ENCODE results near the gene FBXO10. TPM values are rescaled to one million over a fixed set of nuclear protein-coding genes. Genes with fewer than 3 reads are reported as not detected.

The FBXO10 gene
- total RNA-seq, 1 experiment from 2014 or later = 14.0 TPM

DNA sequence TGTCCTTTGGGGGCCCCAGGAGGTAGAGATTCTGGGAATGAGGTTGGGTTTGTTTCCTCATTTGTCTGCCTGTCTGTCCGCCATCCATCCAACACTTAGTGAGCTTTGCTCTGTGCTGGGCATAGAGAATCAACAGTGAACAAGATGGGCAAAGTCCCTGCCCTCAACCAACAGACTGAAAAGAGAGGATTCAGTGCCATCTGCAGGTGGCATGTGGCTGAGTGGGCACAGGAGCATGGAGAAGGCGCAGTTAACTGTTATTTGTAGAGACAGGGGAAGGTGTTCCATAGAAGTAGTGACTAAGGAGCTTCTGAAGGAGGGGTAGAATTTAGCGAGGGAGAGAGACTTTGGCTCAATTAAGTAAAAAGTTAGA, 67.4 kb downstream of the FBXO10 start (continued):
- TF ChIP-seq STAT6 (CRISPR knock-in tag; conservative IDR thresholded peaks at IDR 0.05; ENCODE audit: low read depth) = no peak

- no peaks in the 10 kb centered on the region for H3K9me3 Mint-ChIP-seq
- POLR2A ChIA-PET = no interaction called here
- CTCF ChIA-PET = no interaction called here
- no peaks in the 10 kb centered on the region for H3K27me3 Mint-ChIP-seq (ENCODE audit: low read depth)
- H3K4me1 Mint-ChIP-seq = 0 out of 2 replicates have a peak, but pooled peaks cover 3% of the 10 kb centered on the region
- DNase-seq (ENCODE audit: low spot score) (no peak), ATAC-seq (no peak)
- peaks cover 30% of the 10 kb centered on the region for H3K36me3 Mint-ChIP-seq
- peak; percentile 99 for TF ChIP-seq GABPB1 (CRISPR knock-in tag; IDR thresholded peaks at IDR 0.05)
- TF ChIP-seq, protein P1, sequence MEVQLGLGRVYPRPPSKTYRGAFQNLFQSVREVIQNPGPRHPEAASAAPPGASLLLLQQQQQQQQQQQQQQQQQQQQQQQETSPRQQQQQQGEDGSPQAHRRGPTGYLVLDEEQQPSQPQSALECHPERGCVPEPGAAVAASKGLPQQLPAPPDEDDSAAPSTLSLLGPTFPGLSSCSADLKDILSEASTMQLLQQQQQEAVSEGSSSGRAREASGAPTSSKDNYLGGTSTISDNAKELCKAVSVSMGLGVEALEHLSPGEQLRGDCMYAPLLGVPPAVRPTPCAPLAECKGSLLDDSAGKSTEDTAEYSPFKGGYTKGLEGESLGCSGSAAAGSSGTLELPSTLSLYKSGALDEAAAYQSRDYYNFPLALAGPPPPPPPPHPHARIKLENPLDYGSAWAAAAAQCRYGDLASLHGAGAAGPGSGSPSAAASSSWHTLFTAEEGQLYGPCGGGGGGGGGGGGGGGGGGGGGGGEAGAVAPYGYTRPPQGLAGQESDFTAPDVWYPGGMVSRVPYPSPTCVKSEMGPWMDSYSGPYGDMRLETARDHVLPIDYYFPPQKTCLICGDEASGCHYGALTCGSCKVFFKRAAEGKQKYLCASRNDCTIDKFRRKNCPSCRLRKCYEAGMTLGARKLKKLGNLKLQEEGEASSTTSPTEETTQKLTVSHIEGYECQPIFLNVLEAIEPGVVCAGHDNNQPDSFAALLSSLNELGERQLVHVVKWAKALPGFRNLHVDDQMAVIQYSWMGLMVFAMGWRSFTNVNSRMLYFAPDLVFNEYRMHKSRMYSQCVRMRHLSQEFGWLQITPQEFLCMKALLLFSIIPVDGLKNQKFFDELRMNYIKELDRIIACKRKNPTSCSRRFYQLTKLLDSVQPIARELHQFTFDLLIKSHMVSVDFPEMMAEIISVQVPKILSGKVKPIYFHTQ (CRISPR knock-in tag; IDR thresholded peaks at IDR 0.05) = no peak
- no peak overlapping the region for H3K4me3 Mint-ChIP-seq
- peak overlapping the region; percentile 72; the same call in 1 of the 2 replicates for H3K27ac Mint-ChIP-seq
Observed at GRCh38 chr9:37508135-37508833, 67.9 kb downstream of the FBXO10 start.

- no peak overlapping the region for H3K27ac Mint-ChIP-seq
- ATAC-seq (no peak), DNase-seq (ENCODE audit: low spot score) (no peak)
- no peak overlapping the region for H3K4me3 Mint-ChIP-seq
- ChIA-PET CTCF (no interaction called here), POLR2A (no interaction called here)
- H3K36me3 Mint-ChIP-seq = peaks cover 37% of the 10 kb centered on the region
- H3K27me3 Mint-ChIP-seq (ENCODE audit: low read depth) = no peaks in the 10 kb centered on the region
- 0 out of 2 replicates have a peak, but pooled peaks cover 3% of the 10 kb centered on the region for H3K4me1 Mint-ChIP-seq
- no peaks in the 10 kb centered on the region for H3K9me3 Mint-ChIP-seq
- no peak for TF ChIP-seq STAT6 (CRISPR knock-in tag; conservative IDR thresholded peaks at IDR 0.05; ENCODE audit: low read depth)
- TF ChIP-seq ARID4B (CRISPR knock-in tag; IDR thresholded peaks at IDR 0.05; ENCODE audit: borderline replicate concordance) = no peak
- TF ChIP-seq ELF4 (CRISPR knock-in tag; IDR thresholded peaks at IDR 0.05; ENCODE audit: low read depth) = no peak
- TF ChIP-seq PRRX2 (CRISPR knock-in tag; IDR thresholded peaks at IDR 0.05) = no peak
- no peak for TF ChIP-seq ATF1 (CRISPR knock-in tag; IDR thresholded peaks at IDR 0.05)
- no peak for TF ChIP-seq RELA (CRISPR knock-in tag; IDR thresholded peaks at IDR 0.05; ENCODE audit: borderline replicate concordance)
- TF ChIP-seq MXD4 (CRISPR knock-in tag; IDR thresholded peaks at IDR 0.05; ENCODE audit: borderline replicate concordance) = no peak
- TF ChIP-seq SP1 (CRISPR knock-in tag; conservative IDR thresholded peaks at IDR 0.05) = no peak
- no peak for TF ChIP-seq ZNF263 (CRISPR knock-in tag; IDR thresholded peaks at IDR 0.05; ENCODE audit: low read depth)
- no peak for TF ChIP-seq TEAD4 (CRISPR knock-in tag; IDR thresholded peaks at IDR 0.05)
- no peak for TF ChIP-seq FOXK1 (CRISPR knock-in tag; IDR thresholded peaks at IDR 0.05)
- TF ChIP-seq ZNF121 (CRISPR knock-in tag; IDR thresholded peaks at IDR 0.05) = no peak
- TF ChIP-seq OVOL2 (CRISPR knock-in tag; IDR thresholded peaks at IDR 0.05; ENCODE audit: borderline replicate concordance) = no peak
- TF ChIP-seq SMAD4 (CRISPR knock-in tag; IDR thresholded peaks at IDR 0.05) = no peak
- no peak for TF ChIP-seq ZNF396 (CRISPR knock-in tag; IDR thresholded peaks at IDR 0.05; ENCODE audit: borderline replicate concordance)
- no peak for TF ChIP-seq FOXP1 (CRISPR knock-in tag; IDR thresholded peaks at IDR 0.05; ENCODE audit: borderline replicate concordance)
Observed at GRCh38 chr9:37507566-37508134, 68.5 kb downstream of the FBXO10 start.

All from WTC11 (cell line).